T-helper 17 cell (primary cell): ENCODE results near the gene FZD7. TPM values are rescaled to one million over a fixed set of nuclear protein-coding genes. Genes with fewer than 3 reads are reported as not detected.

Experiments
- ATAC-seq: fragments of 150-1000 bp; cut with Tn5 transposase; 2 replicates; pipeline ENCODE4 v1.10.0; 2021; ENCODE audit warnings: mild to moderate bottlenecking, moderate library complexity
- DNase-seq, 3 donors: peaks; one replicate each; pipeline versions ENCODE4 v3.0.0 to v3.0.0-alpha.2; 2020 to 2021
- H3K9me3 ChIP-seq: one replicate; pipeline ENCODE4 v1.7.0; 2013; ENCODE audit warnings: low read length, mild to moderate bottlenecking; ENCODE audit not compliant: control insufficient read depth, poor library complexity, severe bottlenecking
- H3K27ac Mint-ChIP-seq: one replicate; pipeline ENCODE4 v1.8.0; 2022; ENCODE audit warnings: mild to moderate bottlenecking, moderate library complexity, mixed read lengths
- H3K27me3 Mint-ChIP-seq: one replicate; pipeline ENCODE4 v1.8.0; 2022; ENCODE audit warnings: mixed read lengths
- H3K36me3 Mint-ChIP-seq: one replicate; pipeline ENCODE4 v1.8.0; 2022; ENCODE audit warnings: low read depth, mixed read lengths
- H3K4me1 Mint-ChIP-seq: one replicate; pipeline ENCODE4 v1.8.0; 2022; ENCODE audit warnings: mild to moderate bottlenecking, mixed read lengths
- H3K4me3 Mint-ChIP-seq: one replicate; pipeline ENCODE4 v1.8.0; 2022; ENCODE audit warnings: mild to moderate bottlenecking, moderate library complexity, mixed read lengths
- total RNA-seq, 4 donors: library from RNA in 2 of 4; stranded (reverse) in 2 of 4; gene quantifications; one replicate each; pipeline ENCODE4 v1.2.3 and lab custom pipeline; 2022 to 2026

Gene FZD7
- total RNA-seq, 2 donors from 2014 or later, result 0.30 to 0.31 TPM

DNA sequence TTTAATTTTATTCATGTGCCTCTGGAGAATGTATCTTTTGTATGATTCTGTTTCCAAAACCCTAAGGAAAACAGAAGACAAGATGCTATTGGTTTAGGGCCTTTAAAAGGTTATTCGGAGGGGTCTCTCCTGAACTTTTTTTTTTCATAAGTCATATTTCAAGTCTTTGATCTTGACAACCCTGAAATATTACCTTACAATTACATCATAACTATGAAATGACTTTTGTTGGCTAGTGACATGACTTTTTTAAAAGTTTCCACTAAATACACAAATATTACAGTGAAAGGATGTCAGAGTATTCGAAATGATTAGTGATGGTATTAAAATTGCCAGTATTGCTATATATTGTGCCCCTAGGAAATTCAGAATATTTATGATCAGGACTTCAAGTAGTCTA, 31.8 kb upstream of the FZD7 start:
- H3K4me1 Mint-ChIP-seq, result no peaks in the 10 kb centered on the region
- no peak overlapping the region for H3K4me3 Mint-ChIP-seq
- H3K27me3 Mint-ChIP-seq, result peaks cover 11% of the 10 kb centered on the region
- DNase-seq (no peak), ATAC-seq (no peak)
- H3K27ac Mint-ChIP-seq, result no peak overlapping the region
- H3K36me3 Mint-ChIP-seq, result no peaks in the 10 kb centered on the region
- no peaks in the 10 kb centered on the region for H3K9me3 ChIP-seq

DNA sequence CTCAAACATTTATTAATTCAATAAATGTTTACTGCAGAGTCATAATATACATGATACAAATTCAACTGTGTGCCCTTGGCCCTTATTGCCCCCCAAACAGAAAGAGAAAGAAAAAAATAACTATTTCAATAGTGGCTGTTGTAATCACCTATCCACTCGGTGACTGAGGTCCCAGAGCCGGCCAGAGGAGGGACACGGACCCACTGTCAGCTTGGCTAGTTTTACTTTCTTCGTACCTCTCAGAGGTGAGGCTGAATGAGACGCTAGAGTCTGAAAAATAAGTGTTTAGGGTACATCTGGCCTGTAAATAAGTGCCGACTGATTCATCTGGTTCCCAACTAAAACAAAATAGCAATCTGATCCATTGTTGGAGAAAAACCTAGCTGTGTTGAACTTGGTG, 31.3 kb upstream of the FZD7 start:
- ATAC-seq (no peak), DNase-seq (no peak)
- no peak overlapping the region for H3K4me3 Mint-ChIP-seq
- no peaks in the 10 kb centered on the region for H3K4me1 Mint-ChIP-seq
- H3K27me3 Mint-ChIP-seq, result peaks cover 11% of the 10 kb centered on the region
- H3K9me3 ChIP-seq, result no peaks in the 10 kb centered on the region
- no peak overlapping the region for H3K27ac Mint-ChIP-seq
- H3K36me3 Mint-ChIP-seq, result no peaks in the 10 kb centered on the region

DNA sequence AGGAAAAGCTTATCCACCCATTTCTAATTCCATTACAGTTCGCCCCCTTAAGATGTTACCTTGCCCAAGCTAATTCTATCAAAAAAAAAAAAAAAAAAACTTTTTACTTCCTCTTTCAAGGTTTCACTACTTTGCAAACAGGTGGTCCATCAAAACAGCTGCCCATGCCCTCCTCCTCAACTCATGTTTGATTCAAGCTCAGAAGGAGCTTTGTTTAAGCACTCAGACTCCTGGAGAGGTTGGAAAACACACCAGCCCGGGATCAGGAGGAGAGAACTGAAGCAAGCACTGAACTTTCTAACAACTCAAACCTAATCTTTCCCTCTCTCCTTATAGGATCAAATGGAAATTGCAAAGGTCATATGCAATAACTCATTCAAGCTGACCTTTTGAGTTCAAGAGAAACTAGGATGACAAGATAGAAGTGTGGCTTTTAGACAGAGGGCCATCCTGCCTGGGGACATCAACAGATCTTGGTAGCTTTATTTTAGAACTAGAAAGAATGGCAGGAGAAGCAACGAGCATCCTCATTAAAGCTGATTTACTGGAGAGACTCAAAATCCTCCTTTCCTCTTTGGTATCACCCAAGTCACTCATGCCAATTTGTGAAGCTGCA, 28.3 kb upstream of the FZD7 start:
- no peak for ATAC-seq
- Mint-ChIP-seq H3K4me3 (no peak overlapping the region), H3K4me1 (no peaks in the 10 kb centered on the region), H3K36me3 (no peaks in the 10 kb centered on the region), H3K27ac (no peak overlapping the region), H3K27me3 (peaks cover 30% of the 10 kb centered on the region)
- no peaks in the 10 kb centered on the region for H3K9me3 ChIP-seq
- no peak for DNase-seq

DNA sequence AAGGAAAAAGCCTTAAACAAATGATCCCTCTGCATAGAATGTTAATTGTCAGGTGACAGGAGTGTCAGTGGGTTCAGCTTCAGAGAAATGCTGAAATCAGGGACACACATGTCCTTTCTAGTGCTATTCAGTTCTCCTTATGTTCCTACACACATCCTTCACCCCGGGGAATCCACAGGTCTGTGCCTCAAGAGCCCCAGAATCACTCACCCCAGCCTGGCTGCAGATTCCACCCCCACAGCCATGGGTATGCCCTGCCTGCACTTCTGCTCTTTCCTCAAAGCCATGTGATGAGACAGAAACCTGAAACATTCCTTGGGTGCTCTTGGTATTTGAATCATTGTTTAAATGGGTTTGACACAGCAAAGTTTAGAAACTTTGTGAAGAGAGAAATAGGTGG, 27.4 kb upstream of the FZD7 start:
- H3K4me3 Mint-ChIP-seq, result no peak overlapping the region

DNA sequence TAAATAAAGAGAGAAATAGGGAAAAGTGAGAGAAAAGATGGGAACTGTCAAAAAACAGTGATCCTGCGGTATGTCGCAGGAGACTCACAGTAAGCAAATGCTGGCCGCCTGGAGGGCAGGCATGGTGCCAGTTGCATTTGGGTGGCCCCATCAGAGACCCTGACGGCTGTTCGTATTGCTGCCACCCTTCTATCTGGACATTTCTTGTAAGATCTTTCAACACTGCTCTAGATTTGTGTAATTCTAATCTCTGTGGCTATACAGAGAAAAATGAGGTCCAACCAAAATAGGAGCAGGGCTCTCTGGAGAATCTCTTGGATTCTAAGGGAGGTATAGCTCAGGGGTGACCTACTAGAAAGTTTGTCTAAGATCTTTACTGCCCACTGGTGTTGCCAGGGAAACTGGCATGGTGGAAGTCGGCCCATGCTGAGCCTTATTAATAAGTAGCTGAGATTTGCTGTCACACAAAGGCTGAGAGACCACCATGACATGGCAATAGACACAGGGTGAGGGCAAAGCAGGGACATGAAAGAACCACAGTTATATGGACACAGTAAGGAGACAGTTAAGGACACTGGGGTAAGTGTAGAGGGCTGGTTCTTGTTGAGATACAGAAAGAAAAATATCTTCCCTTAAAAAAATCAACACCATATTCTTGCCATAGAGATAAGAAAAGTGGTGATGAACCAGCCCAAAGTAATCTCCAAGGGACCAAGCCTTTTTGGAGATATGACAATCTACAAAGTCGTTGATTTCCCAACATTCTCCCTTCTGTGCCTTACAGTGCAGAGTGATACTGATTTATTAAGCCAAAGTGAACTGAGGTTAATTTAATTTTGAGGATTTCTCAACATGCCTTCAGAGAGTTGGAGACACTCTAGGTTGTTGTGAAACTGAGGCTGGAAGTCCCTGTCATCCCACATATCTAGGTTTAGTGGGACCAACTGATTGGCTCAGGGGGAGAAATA, 26.4 kb upstream of the FZD7 start:
- no peaks in the 10 kb centered on the region for H3K36me3 Mint-ChIP-seq
- H3K27me3 Mint-ChIP-seq, result peaks cover 38% of the 10 kb centered on the region
- no peak overlapping the region for H3K27ac Mint-ChIP-seq
- H3K4me1 Mint-ChIP-seq, result no peaks in the 10 kb centered on the region
- no peak overlapping the region for H3K4me3 Mint-ChIP-seq
- no peak for ATAC-seq
- no peaks in the 10 kb centered on the region for H3K9me3 ChIP-seq
- DNase-seq, result no peak

More for the DNA sequence above, 27.4 kb upstream of the FZD7 start:
- ATAC-seq (no peak), DNase-seq (no peak)
- Mint-ChIP-seq H3K27me3 (peaks cover 36% of the 10 kb centered on the region), H3K4me1 (no peaks in the 10 kb centered on the region), H3K36me3 (no peaks in the 10 kb centered on the region), H3K27ac (no peak overlapping the region)
- H3K9me3 ChIP-seq, result no peaks in the 10 kb centered on the region

DNA sequence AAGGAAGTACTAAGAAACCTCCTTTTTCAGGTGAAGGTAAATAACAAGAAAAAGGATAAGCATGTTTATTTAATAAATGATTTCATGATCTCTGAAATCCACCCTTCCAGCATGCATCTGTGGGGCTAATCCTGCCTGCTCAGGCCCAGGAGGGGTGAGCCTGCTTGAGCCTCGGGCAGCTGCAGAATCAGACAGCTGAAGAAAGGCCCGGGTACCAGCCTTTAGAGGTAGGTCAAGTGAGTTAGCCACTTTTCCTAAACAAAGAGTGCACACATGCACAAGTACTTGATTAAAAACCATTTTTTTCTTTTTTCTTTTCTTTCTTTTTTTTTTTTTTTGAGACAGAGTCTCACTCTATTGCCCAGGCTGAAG, 25.7 kb upstream of the FZD7 start:
- Mint-ChIP-seq H3K4me3 (no peak overlapping the region), H3K36me3 (peaks cover 2% of the 10 kb centered on the region), H3K27ac (no peak overlapping the region), H3K4me1 (no peaks in the 10 kb centered on the region), H3K27me3 (peaks cover 44% of the 10 kb centered on the region)
- ATAC-seq, result no peak
- DNase-seq, result no peak
- H3K9me3 ChIP-seq, result no peaks in the 10 kb centered on the region

DNA sequence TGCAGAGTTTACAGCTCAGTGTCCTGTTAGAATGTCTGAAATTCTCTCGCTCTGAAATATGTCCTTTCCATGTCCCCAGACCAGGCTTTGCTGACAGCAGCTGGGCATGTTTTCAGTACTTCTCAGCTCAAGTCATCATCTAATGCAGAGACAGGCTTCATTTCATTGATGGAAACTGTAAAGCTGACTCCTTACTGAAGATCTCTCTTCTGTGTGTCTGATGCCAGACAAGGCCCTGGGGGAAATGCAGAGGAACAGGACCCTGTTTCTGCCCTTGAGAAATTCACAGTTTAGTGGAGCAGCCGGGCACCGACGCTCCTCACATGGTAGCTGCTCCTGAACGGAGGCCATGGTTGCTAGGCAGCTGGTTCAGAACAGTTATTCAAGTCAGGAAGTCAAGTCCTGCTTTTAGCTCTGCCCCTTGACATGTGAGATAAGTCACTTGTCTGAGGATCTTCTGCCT, 24.6 kb upstream of the FZD7 start:
- no peaks in the 10 kb centered on the region for H3K4me1 Mint-ChIP-seq
- H3K27me3 Mint-ChIP-seq, result peaks cover 47% of the 10 kb centered on the region
- no peak overlapping the region for H3K4me3 Mint-ChIP-seq
- DNase-seq (no peak), ATAC-seq (no peak)
- peaks cover 2% of the 10 kb centered on the region for H3K36me3 Mint-ChIP-seq
- H3K27ac Mint-ChIP-seq, result no peak overlapping the region
- H3K9me3 ChIP-seq, result no peaks in the 10 kb centered on the region

DNA sequence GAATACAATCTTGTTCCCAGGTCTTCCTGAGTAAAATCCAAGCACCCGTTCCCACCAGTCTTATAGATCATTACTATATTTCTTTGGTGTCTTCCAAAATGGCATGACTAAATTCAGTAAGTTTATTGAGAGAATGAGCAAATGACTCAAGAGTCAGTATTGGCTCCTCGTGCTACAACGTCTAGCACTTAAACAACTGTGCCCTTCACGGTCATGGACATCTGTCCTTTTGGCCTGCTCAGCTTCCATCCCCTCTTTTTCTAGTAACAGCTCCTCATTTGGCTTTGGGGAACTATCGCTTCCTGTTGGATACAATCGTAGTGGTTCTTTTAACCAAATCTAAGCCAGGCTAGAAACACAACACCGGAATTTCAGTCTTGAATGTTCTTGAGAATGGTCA, 24.1 kb upstream of the FZD7 start:
- peaks cover 2% of the 10 kb centered on the region for H3K36me3 Mint-ChIP-seq
- peaks cover 52% of the 10 kb centered on the region for H3K27me3 Mint-ChIP-seq
- H3K4me3 Mint-ChIP-seq, result no peak overlapping the region
- H3K9me3 ChIP-seq, result no peaks in the 10 kb centered on the region
- H3K27ac Mint-ChIP-seq, result no peak overlapping the region
- DNase-seq, result no peak
- no peaks in the 10 kb centered on the region for H3K4me1 Mint-ChIP-seq
- no peak for ATAC-seq

DNA sequence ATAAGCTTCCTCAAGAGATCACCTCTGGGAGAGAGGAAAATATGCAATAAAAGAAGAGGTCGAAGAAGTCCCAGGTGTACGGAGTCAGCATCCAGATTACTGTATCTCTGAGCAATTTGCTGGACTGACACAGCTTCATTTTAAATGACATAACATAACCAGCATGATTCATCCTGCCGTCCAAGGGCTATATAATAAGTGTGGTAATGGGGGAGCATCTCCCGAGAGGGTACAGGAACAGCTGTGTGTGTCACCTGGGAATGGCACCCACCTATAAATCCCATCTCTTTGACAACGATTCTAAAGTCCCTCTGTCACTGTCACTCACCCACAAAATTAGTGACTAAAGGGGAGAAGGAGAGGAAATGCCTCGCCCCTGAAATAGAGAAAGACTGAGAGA, 19.3 kb upstream of the FZD7 start:
- Mint-ChIP-seq H3K36me3 (peaks cover 2% of the 10 kb centered on the region), H3K4me3 (no peak overlapping the region), H3K27me3 (peaks cover 55% of the 10 kb centered on the region), H3K27ac (no peak overlapping the region), H3K4me1 (no peaks in the 10 kb centered on the region)
- DNase-seq (no peak), ATAC-seq (no peak)
- H3K9me3 ChIP-seq, result no peaks in the 10 kb centered on the region

DNA sequence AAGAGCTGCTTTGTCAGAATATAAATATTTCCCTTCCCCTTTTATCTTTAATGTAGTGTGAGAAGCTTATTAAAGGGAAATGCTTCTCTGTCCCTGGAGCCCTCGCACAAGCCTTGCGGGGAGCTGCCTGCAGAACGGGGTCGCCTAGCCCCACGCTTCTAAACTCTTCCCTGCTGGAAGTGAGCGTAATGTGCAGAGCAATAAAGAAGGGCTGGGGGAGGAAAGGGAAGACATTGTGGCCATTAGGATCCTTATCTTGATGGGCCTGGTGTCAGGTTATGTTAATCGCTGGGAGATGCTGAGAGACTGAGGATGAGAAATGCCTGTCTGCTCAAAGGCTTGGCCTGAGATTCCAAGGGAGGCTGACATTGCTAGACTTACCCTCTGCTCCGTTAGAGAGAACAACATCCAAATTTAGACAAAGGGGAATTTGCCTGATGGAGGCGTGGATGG, 18.9 kb upstream of the FZD7 start:
- peak overlapping the region; percentile 33 for H3K4me3 Mint-ChIP-seq
- ATAC-seq (no peak), DNase-seq (no peak)
- H3K27me3 Mint-ChIP-seq, result peaks cover 52% of the 10 kb centered on the region
- no peak overlapping the region for H3K27ac Mint-ChIP-seq
- H3K4me1 Mint-ChIP-seq, result no peaks in the 10 kb centered on the region
- H3K9me3 ChIP-seq, result no peaks in the 10 kb centered on the region
- peaks cover 2% of the 10 kb centered on the region for H3K36me3 Mint-ChIP-seq

DNA sequence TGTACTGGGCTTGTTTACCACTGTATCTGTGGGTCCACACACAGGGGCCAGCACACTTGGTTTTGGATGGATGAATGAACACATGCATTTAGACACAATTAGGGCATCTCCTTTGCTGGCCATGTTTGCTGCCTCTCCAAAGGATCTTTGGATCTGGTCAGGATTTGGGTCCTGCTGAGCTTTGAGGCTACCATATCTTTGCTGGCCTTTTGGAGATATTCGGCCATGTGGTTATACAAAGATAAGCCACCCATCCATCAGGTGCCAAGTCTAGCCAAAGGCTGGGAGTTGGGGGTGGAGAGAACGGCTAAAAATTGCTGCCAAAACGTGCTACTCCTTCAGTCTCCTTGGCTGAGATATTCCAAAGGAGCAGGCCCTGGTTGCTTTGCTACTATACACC, 18.2 kb upstream of the FZD7 start:
- DNase-seq (no peak), ATAC-seq (no peak)
- Mint-ChIP-seq H3K36me3 (peaks cover 2% of the 10 kb centered on the region), H3K27ac (no peak overlapping the region), H3K4me3 (no peak overlapping the region), H3K4me1 (no peaks in the 10 kb centered on the region), H3K27me3 (peaks cover 45% of the 10 kb centered on the region)
- no peaks in the 10 kb centered on the region for H3K9me3 ChIP-seq

DNA sequence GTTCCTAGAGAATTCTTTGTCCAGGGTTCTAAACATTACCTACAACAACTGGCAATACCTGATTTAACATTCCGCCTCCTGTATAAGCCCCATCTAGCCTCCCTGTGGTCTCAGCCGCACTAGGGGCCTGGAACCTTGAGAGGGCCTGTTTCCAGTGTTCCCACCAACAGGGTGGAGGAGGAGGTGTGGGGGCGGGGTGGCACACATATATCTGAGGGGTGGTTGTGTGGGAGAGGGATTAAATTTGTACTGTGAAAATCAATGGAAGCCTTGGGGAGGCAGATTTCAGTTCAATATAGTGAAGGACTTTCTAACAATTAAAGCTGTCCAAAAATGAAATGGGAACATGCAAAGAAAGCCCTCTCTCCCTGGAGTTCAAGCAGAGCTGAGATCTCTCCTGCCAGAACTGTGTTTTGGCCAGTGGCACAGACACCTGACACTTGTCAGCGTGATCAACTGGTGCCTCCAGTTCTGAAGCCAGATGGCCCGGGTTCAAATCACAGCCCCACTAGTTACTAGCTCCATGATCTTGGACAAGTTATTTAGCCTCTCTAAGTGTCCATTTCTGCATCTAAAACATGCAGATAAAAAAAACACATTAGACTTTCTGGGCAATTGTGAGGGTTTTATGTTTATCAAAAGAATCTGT, 17.0 kb upstream of the FZD7 start:
- H3K4me1 Mint-ChIP-seq, result no peaks in the 10 kb centered on the region
- H3K27me3 Mint-ChIP-seq, result peaks cover 38% of the 10 kb centered on the region
- peaks cover 2% of the 10 kb centered on the region for H3K36me3 Mint-ChIP-seq
- H3K27ac Mint-ChIP-seq, result no peak overlapping the region
- no peaks in the 10 kb centered on the region for H3K9me3 ChIP-seq
- DNase-seq (no peak), ATAC-seq (no peak)
- no peak overlapping the region for H3K4me3 Mint-ChIP-seq

DNA sequence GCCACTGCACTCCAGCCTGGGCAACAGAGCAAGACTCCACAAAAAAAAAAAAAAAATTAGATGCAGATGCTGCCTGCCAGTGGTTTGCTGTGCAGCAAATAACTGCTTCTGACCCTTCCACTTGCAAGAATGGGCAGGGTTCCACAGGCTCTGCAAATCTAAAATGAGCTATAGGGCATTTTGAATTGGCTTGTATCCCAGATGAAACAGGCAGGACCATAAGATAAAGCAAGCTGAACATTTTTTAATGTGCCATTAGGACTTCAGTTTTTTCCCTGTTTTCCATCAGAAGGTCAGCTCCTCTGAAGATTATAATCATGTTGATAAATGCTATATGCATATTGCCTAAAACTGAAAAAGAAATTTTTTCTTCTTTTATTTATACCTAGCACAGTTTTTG, 15.7 kb upstream of the FZD7 start:
- H3K9me3 ChIP-seq, result no peaks in the 10 kb centered on the region
- Mint-ChIP-seq H3K27ac (no peak overlapping the region), H3K4me3 (no peak overlapping the region), H3K36me3 (no peaks in the 10 kb centered on the region), H3K4me1 (no peaks in the 10 kb centered on the region), H3K27me3 (peaks cover 35% of the 10 kb centered on the region)
- DNase-seq (no peak), ATAC-seq (no peak)
